WTC11 (cell line): ENCODE results near the gene STK32B. TPM values are rescaled to one million over a fixed set of nuclear protein-coding genes. Genes with fewer than 3 reads are reported as not detected.
A peak's percentile ranks its signal among the peaks of the same experiment; 100 is the strongest.

Experiments used
- ATAC-seq: fragments of 200-7000 bp; cut with Tn5 transposase; 2 replicates; pipeline ENCODE4 v1.10.0; 2021; ENCODE audit warnings: mild to moderate bottlenecking, moderate library complexity
- CTCF ChIA-PET: fragments of 300-600 bp; sonication (Branson Sonifier 250); formaldehyde crosslinking; loops from one replicate; lab custom pipeline; 2021; ENCODE audit warnings: antibody characterized with exemption; lab: Charles Lee
- POLR2A ChIA-PET: fragments of 350-600 bp; sonication (Branson Sonifier 250); formaldehyde crosslinking; loops from one replicate; lab custom pipeline; 2021; ENCODE audit warnings: antibody characterized with exemption; lab: Charles Lee
- DNase-seq: peaks from one replicate; pipeline ENCODE4 v3.0.0; 2021; ENCODE audit warnings: low spot score
- H3K27ac Mint-ChIP-seq: 2 replicates; pipeline ENCODE4 v1.8.0; 2021; ENCODE audit warnings: mixed read lengths
- H3K27me3 Mint-ChIP-seq: 2 replicates; pipeline ENCODE4 v1.8.0; 2021; ENCODE audit warnings: low read depth, mild to moderate bottlenecking, moderate library complexity, mixed read lengths
- H3K36me3 Mint-ChIP-seq: 2 replicates; pipeline ENCODE4 v1.8.0; 2021; ENCODE audit warnings: mixed read lengths
- H3K4me1 Mint-ChIP-seq: 2 replicates; pipeline ENCODE4 v1.8.0; 2022; ENCODE audit warnings: mixed read lengths
- H3K4me3 Mint-ChIP-seq: 2 replicates; pipeline ENCODE4 v1.8.0; 2021; ENCODE audit warnings: mild to moderate bottlenecking, moderate library complexity, mixed read lengths
- H3K9me3 Mint-ChIP-seq: 2 replicates; pipeline ENCODE4 v1.8.0; 2021; ENCODE audit warnings: mixed read lengths
- CBFB ChIP-seq: sonication (generic); formaldehyde crosslinking; IDR thresholded peaks from 2 replicates; pipeline ENCODE4 v1.8.1; 2022; ENCODE audit warnings: mild to moderate bottlenecking, low read depth, missing genetic modification reagents
- CREM ChIP-seq: sonication (generic); formaldehyde crosslinking; IDR thresholded peaks from 2 replicates; pipeline ENCODE4 v1.8.1; 2022; ENCODE audit warnings: mild to moderate bottlenecking, missing genetic modification reagents, moderate library complexity
- EMX1 ChIP-seq: fragments of 250-450 bp; sonication (Bioruptor Pico); IDR thresholded peaks from 2 replicates; pipeline ENCODE4 v1.8.0; 2021; ENCODE audit warnings: mild to moderate bottlenecking
- ETV6 ChIP-seq: sonication (generic); formaldehyde crosslinking; IDR thresholded peaks from 2 replicates; pipeline ENCODE4 v1.8.1; 2022; ENCODE audit warnings: mild to moderate bottlenecking, missing genetic modification reagents
- FOXJ3 ChIP-seq: sonication (generic); formaldehyde crosslinking; IDR thresholded peaks from 2 replicates; pipeline ENCODE4 v1.9.0; 2021; ENCODE audit warnings: missing genetic modification reagents, mild to moderate bottlenecking, borderline replicate concordance
- GRHL2 ChIP-seq: fragments of 250-450 bp; sonication (Bioruptor Pico); IDR thresholded peaks from 2 replicates; pipeline ENCODE4 v1.8.0; 2022; ENCODE audit warnings: mild to moderate bottlenecking, moderate library complexity; ENCODE audit not compliant: insufficient replicate concordance, severe bottlenecking
- MXD4 ChIP-seq: fragments of 250-450 bp; sonication (Bioruptor Pico); IDR thresholded peaks from 2 replicates; pipeline ENCODE4 v1.8.0; 2021; ENCODE audit warnings: mild to moderate bottlenecking, moderate library complexity, borderline replicate concordance
- PRRX2 ChIP-seq: fragments of 250-450 bp; sonication (Bioruptor Pico); IDR thresholded peaks from 2 replicates; pipeline ENCODE4 v1.8.0; 2021; ENCODE audit warnings: mild to moderate bottlenecking
- RELA ChIP-seq: sonication (generic); formaldehyde crosslinking; IDR thresholded peaks from 2 replicates; pipeline ENCODE4 v1.8.1; 2022; ENCODE audit warnings: missing genetic modification reagents, mild to moderate bottlenecking, borderline replicate concordance
- RORB ChIP-seq: fragments of 250-450 bp; sonication (Bioruptor Pico); IDR thresholded peaks from 2 replicates; pipeline ENCODE4 v1.9.0; 2021; ENCODE audit warnings: mild to moderate bottlenecking
- SOX15 ChIP-seq: fragments of 250-450 bp; sonication (Bioruptor Pico); IDR thresholded peaks from 2 replicates; pipeline ENCODE4 v1.9.0; 2021; ENCODE audit warnings: mild to moderate bottlenecking
- SP1 ChIP-seq: sonication (generic); formaldehyde crosslinking; conservative IDR thresholded peaks from 2 replicates; pipeline ENCODE4 v1.8.1; 2022; ENCODE audit warnings: missing genetic modification reagents
- TP53 ChIP-seq: sonication (generic); formaldehyde crosslinking; IDR thresholded peaks from 2 replicates; pipeline ENCODE4 v1.8.1; 2023; ENCODE audit warnings: mild to moderate bottlenecking, missing genetic modification reagents
- ZBTB21 ChIP-seq: sonication (generic); formaldehyde crosslinking; IDR thresholded peaks from 2 replicates; pipeline ENCODE4 v1.8.1; 2023; ENCODE audit warnings: mild to moderate bottlenecking, missing genetic modification reagents, borderline replicate concordance
- ZNF219 ChIP-seq: sonication (generic); formaldehyde crosslinking; IDR thresholded peaks from 2 replicates; pipeline ENCODE4 v1.8.0; 2023; ENCODE audit warnings: missing genetic modification reagents, mild to moderate bottlenecking, borderline replicate concordance
- ZNF232 ChIP-seq: sonication (generic); formaldehyde crosslinking; IDR thresholded peaks from 2 replicates; pipeline ENCODE4 v1.8.0; 2022; ENCODE audit warnings: mild to moderate bottlenecking, missing genetic modification reagents
- ZNF416 ChIP-seq: fragments of 250-450 bp; sonication (Bioruptor Pico); IDR thresholded peaks from 2 replicates; pipeline ENCODE4 v1.9.0; 2021; ENCODE audit warnings: mild to moderate bottlenecking, inconsistent platforms
- ZNF423 ChIP-seq: fragments of 250-450 bp; sonication (Bioruptor Pico); IDR thresholded peaks from 2 replicates; pipeline ENCODE4 v2.1.2; 2022; ENCODE audit warnings: mild to moderate bottlenecking, moderate library complexity
- total RNA-seq: library from RNA; stranded (reverse); gene quantifications from 3 replicates; pipeline ENCODE4 v1.2.3, GENCODE V29; 2021
- TF ChIP-seq, protein P1 (sequence below): sonication (generic); formaldehyde crosslinking; IDR thresholded peaks from 2 replicates; pipeline ENCODE4 v1.8.1; 2023; ENCODE audit warnings: mild to moderate bottlenecking, missing genetic modification reagents
- TF ChIP-seq, protein P2 (sequence below): sonication (generic); formaldehyde crosslinking; IDR thresholded peaks from 2 replicates; pipeline ENCODE4 v1.8.0; 2023; ENCODE audit warnings: missing genetic modification reagents
- TF ChIP-seq, protein P3 (sequence below): fragments of 250-450 bp; sonication (Bioruptor Pico); IDR thresholded peaks from 2 replicates; pipeline ENCODE4 v1.9.0; 2021; ENCODE audit warnings: mild to moderate bottlenecking
- TF ChIP-seq, protein P4 (sequence below): sonication (generic); formaldehyde crosslinking; IDR thresholded peaks from 2 replicates; pipeline ENCODE4 v1.8.0; 2023; ENCODE audit warnings: mild to moderate bottlenecking, missing genetic modification reagents
- TF ChIP-seq, protein P5 (sequence below): sonication (generic); formaldehyde crosslinking; IDR thresholded peaks from 2 replicates; pipeline ENCODE4 v1.8.1; 2023; ENCODE audit warnings: mild to moderate bottlenecking, missing genetic modification reagents, borderline replicate concordance
- TF ChIP-seq, protein P6 (sequence below): fragments of 200-600 bp; IDR thresholded peaks from 2 replicates; pipeline ENCODE4 v1.8.0; 2022; ENCODE audit warnings: antibody characterized with exemption

Gene STK32B
- total RNA-seq, 1 experiment from 2014 or later, result 1.9 TPM

DNA sequence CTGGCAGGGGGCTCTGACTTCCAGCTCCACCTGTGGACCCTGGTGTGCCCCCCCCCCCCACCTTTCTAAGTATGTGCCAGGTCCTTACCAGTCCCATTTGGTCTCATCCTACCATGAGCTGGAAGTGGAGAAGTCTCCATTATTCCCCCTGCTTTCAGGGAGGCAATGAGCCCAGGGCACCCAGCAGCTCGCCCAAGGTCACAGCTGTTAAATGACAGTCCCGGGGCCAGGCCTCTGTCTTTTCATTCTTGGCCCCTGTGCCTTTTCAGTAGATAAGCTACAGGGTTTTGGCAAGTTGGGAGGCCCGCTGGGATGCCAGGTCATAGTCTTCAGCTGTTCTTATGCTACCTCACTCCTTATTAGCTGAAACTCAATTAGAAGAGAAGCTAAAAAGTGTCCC, 408.0 kb downstream of the STK32B start:
- Mint-ChIP-seq H3K27me3 (no peaks in the 10 kb centered on the region), H3K4me3 (no peak overlapping the region), H3K4me1 (peaks cover 8% of the 10 kb centered on the region), H3K9me3 (no peaks in the 10 kb centered on the region), H3K36me3 (no peaks in the 10 kb centered on the region), H3K27ac (no peak overlapping the region)
- ChIA-PET CTCF (interaction anchor here (0.6 to 3.5 kb wide), 13 partner anchors 13 to 1986 kb away, joined by 3 to 32 read pairs (median 4); partner anchors contain the start of gene STK32B), POLR2A (no interaction called here)
- TF ChIP-seq ZNF423 (CRISPR knock-in tag) (no peak), ZNF416 (no peak), CREM (CRISPR knock-in tag) (no peak), TP53 (CRISPR knock-in tag) (no peak), GRHL2 (CRISPR knock-in tag) (no peak), RORB (CRISPR knock-in tag) (no peak), CBFB (CRISPR knock-in tag) (no peak), SP1 (no peak), RELA (CRISPR knock-in tag) (no peak), ZNF232 (CRISPR knock-in tag) (no peak)
- TF ChIP-seq, protein P1, sequence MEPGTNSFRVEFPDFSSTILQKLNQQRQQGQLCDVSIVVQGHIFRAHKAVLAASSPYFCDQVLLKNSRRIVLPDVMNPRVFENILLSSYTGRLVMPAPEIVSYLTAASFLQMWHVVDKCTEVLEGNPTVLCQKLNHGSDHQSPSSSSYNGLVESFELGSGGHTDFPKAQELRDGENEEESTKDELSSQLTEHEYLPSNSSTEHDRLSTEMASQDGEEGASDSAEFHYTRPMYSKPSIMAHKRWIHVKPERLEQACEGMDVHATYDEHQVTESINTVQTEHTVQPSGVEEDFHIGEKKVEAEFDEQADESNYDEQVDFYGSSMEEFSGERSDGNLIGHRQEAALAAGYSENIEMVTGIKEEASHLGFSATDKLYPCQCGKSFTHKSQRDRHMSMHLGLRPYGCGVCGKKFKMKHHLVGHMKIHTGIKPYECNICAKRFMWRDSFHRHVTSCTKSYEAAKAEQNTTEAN, result no peak
- TF ChIP-seq, protein P2, sequence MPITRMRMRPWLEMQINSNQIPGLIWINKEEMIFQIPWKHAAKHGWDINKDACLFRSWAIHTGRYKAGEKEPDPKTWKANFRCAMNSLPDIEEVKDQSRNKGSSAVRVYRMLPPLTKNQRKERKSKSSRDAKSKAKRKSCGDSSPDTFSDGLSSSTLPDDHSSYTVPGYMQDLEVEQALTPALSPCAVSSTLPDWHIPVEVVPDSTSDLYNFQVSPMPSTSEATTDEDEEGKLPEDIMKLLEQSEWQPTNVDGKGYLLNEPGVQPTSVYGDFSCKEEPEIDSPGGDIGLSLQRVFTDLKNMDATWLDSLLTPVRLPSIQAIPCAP, result no peak
- TF ChIP-seq, protein P3, sequence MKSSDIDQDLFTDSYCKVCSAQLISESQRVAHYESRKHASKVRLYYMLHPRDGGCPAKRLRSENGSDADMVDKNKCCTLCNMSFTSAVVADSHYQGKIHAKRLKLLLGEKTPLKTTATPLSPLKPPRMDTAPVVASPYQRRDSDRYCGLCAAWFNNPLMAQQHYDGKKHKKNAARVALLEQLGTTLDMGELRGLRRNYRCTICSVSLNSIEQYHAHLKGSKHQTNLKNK (CRISPR knock-in tag), result no peak
- TF ChIP-seq, protein P4, sequence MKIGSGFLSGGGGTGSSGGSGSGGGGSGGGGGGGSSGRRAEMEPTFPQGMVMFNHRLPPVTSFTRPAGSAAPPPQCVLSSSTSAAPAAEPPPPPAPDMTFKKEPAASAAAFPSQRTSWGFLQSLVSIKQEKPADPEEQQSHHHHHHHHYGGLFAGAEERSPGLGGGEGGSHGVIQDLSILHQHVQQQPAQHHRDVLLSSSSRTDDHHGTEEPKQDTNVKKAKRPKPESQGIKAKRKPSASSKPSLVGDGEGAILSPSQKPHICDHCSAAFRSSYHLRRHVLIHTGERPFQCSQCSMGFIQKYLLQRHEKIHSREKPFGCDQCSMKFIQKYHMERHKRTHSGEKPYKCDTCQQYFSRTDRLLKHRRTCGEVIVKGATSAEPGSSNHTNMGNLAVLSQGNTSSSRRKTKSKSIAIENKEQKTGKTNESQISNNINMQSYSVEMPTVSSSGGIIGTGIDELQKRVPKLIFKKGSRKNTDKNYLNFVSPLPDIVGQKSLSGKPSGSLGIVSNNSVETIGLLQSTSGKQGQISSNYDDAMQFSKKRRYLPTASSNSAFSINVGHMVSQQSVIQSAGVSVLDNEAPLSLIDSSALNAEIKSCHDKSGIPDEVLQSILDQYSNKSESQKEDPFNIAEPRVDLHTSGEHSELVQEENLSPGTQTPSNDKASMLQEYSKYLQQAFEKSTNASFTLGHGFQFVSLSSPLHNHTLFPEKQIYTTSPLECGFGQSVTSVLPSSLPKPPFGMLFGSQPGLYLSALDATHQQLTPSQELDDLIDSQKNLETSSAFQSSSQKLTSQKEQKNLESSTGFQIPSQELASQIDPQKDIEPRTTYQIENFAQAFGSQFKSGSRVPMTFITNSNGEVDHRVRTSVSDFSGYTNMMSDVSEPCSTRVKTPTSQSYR (CRISPR knock-in tag), result no peak
- DNase-seq (no peak), ATAC-seq (no peak)

DNA sequence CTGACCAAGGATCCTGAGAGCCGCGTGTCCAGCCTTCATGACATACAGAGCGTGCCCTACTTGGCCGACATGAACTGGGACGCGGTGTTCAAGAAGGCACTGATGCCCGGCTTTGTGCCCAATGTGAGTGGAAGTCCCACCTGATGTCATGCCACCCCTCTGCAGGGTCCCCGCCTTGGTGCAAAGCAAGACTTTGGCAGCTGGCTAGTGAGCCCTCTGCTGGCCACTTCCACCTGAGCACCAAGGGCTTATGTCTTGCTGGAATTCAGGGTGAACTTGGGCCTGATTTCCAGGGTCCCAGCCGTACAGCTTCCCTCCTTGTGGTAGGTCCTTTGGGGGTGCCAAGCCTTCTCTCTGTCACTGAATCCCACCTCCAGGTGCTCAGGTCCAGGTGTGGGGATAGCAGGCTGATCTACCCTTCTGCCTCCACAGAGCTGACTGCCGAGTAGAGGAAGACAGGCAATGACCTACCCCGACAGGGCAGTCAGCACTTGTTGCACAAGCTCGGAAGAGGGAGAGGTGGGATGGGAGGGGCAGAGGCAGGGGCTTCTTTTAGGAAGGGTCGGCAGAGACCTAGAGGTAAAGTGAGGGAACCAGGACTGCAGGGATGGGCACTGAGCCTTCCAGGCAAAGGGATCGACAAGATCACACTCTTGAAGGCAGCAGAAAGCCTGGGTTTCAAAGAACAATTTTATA, 409.0 kb downstream of the STK32B start:
- ChIA-PET POLR2A (interaction anchor here (0.6 kb wide), 1 partner anchor 569 kb away, joined by 3 read pairs; no protein-coding TSS in a partner anchor), CTCF (interaction anchor here (0.6 to 3.5 kb wide), 17 partner anchors 10 to 1985 kb away, joined by 3 to 32 read pairs (median 4); partner anchors contain the start of gene STK32B)
- ATAC-seq, result peak; percentile 83
- DNase-seq, result peak; percentile 66
- Mint-ChIP-seq H3K4me3 (no peak overlapping the region), H3K36me3 (no peaks in the 10 kb centered on the region), H3K27me3 (no peaks in the 10 kb centered on the region; the same call in 1 of the 2 replicates), H3K4me1 (peaks cover 8% of the 10 kb centered on the region), H3K27ac (no peak overlapping the region), H3K9me3 (no peaks in the 10 kb centered on the region)
- TF ChIP-seq PRRX2 (CRISPR knock-in tag), result no peak
- no peak for TF ChIP-seq FOXJ3 (CRISPR knock-in tag)
- no peak for TF ChIP-seq ETV6 (CRISPR knock-in tag)
- TF ChIP-seq, protein P5, sequence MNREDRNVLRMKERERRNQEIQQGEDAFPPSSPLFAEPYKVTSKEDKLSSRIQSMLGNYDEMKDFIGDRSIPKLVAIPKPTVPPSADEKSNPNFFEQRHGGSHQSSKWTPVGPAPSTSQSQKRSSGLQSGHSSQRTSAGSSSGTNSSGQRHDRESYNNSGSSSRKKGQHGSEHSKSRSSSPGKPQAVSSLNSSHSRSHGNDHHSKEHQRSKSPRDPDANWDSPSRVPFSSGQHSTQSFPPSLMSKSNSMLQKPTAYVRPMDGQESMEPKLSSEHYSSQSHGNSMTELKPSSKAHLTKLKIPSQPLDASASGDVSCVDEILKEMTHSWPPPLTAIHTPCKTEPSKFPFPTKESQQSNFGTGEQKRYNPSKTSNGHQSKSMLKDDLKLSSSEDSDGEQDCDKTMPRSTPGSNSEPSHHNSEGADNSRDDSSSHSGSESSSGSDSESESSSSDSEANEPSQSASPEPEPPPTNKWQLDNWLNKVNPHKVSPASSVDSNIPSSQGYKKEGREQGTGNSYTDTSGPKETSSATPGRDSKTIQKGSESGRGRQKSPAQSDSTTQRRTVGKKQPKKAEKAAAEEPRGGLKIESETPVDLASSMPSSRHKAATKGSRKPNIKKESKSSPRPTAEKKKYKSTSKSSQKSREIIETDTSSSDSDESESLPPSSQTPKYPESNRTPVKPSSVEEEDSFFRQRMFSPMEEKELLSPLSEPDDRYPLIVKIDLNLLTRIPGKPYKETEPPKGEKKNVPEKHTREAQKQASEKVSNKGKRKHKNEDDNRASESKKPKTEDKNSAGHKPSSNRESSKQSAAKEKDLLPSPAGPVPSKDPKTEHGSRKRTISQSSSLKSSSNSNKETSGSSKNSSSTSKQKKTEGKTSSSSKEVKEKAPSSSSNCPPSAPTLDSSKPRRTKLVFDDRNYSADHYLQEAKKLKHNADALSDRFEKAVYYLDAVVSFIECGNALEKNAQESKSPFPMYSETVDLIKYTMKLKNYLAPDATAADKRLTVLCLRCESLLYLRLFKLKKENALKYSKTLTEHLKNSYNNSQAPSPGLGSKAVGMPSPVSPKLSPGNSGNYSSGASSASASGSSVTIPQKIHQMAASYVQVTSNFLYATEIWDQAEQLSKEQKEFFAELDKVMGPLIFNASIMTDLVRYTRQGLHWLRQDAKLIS (CRISPR knock-in tag), result no peak
- no peak for TF ChIP-seq ZNF232 (CRISPR knock-in tag)
- TF ChIP-seq, protein P6, sequence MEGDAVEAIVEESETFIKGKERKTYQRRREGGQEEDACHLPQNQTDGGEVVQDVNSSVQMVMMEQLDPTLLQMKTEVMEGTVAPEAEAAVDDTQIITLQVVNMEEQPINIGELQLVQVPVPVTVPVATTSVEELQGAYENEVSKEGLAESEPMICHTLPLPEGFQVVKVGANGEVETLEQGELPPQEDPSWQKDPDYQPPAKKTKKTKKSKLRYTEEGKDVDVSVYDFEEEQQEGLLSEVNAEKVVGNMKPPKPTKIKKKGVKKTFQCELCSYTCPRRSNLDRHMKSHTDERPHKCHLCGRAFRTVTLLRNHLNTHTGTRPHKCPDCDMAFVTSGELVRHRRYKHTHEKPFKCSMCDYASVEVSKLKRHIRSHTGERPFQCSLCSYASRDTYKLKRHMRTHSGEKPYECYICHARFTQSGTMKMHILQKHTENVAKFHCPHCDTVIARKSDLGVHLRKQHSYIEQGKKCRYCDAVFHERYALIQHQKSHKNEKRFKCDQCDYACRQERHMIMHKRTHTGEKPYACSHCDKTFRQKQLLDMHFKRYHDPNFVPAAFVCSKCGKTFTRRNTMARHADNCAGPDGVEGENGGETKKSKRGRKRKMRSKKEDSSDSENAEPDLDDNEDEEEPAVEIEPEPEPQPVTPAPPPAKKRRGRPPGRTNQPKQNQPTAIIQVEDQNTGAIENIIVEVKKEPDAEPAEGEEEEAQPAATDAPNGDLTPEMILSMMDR, result peak; percentile 51; the same call in 1 of the 2 replicates
- no peak for TF ChIP-seq ZBTB21 (CRISPR knock-in tag)
- TF ChIP-seq SOX15, result no peak
- TF ChIP-seq EMX1 (CRISPR knock-in tag), result no peak
- TF ChIP-seq ZNF423 (CRISPR knock-in tag), result no peak
- TF ChIP-seq ZNF219 (CRISPR knock-in tag), result no peak
- no peak for TF ChIP-seq MXD4 (CRISPR knock-in tag)
